Endometrium (tissue), 2 donors: ENCODE measurements around the gene PPP1R18.
"Not testable (repeated sequence)": the region's sequence is repeated elsewhere in the genome, so short reads cannot be mapped to it uniquely, and the experiment has no call there.

Source experiments
- FAIRE-seq: peaks from 2 replicates; lab custom pipeline; 2012; peaks lifted over from hg19 to GRCh38; lab: Jason Lieb, UNC
- donor health status: control.
- donor health status: control.

The PPP1R18 gene

GRCh38 chr6:30719791-30720737 is 33.6 kb upstream of the PPP1R18 start, which contains the start of gene TUBB:
TSS of gene TUBB (plus strand) at chr6:30720352. CDS start at chr6:30720507, 155 bp downstream.
- FAIRE-seq: peak; percentile 72

- no peak for FAIRE-seq
Observed at GRCh38 chr6:30719356-30719755, 32.9 kb upstream of the PPP1R18 start.

DNA sequence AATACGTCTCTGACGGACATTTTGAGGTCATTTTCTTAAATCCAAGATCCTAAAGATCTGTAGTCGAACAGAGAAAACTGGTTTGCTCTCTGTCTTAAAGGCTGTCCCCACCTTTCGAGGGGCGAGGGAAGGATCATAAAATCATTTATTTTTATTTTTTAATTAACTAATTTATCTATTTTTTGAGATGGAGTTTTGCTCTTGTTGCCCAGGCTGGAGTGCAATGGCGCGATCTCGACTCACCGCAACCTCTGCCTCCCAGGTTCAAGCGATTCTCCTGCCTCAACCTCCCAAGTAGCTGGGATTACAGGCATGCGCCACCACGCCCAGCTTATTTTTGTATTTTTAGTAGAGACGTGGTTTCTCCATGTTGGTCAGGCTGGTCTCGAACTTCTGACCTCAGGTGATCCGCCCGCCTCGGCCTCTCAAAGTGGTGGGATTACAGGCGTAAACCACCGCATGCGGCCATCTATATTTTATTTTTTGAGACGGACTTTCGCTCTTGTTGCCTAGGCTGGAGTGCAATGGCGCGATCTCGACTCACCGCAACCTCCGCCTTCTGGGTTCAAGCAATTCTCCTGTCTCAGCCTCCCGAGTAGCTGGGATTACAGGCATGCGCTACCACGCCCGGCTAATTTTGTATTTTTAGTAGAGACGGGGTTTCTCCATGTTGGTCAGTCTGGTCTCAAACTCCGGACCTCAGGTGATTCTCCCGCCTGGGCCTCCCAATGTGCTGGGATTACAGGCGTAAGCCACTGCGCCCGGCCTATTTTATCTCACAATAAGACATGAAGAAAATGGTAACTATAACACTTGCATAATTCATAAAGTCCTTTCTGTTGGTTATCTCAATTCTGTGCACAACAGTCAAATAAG is 31.6 kb upstream of the PPP1R18 start:
- FAIRE-seq: not testable (repeated sequence)

GRCh38 chr6:30717129-30717844 is 30.8 kb upstream of the PPP1R18 start, which contains the start of gene MDC1:
TSS of gene MDC1 (minus strand) at chr6:30717281. CDS start at chr6:30715175, 2,106 bp downstream.
- peak; percentile 99 for FAIRE-seq

GRCh38 chr6:30716879-30717128 is 30.4 kb upstream of the PPP1R18 start:
- no peak for FAIRE-seq

DNA sequence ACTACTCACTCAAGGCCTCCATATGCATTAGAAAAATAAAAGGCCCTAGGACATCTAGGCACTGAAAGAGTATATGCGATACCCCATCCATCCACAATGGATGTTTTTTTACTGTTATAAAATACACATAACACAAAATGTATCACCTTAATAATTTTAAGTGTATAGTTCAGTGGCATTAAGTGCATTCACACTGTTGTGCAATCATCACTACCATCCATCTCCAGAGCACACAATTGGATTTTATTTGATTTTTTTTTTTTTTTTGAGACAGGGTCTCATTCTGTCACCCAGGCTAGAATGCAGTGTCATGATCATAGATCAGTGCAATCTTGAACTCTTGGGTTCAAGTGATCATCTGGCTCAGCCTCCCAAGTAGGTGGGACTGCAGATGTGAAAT is 27.8 kb upstream of the PPP1R18 start:
- FAIRE-seq: no peak

- FAIRE-seq: no peak
Observed at GRCh38 chr6:30712441-30712945, 26.0 kb upstream of the PPP1R18 start.

- FAIRE-seq: no peak
Observed at GRCh38 chr6:30711758-30712380, 25.4 kb upstream of the PPP1R18 start.

DNA sequence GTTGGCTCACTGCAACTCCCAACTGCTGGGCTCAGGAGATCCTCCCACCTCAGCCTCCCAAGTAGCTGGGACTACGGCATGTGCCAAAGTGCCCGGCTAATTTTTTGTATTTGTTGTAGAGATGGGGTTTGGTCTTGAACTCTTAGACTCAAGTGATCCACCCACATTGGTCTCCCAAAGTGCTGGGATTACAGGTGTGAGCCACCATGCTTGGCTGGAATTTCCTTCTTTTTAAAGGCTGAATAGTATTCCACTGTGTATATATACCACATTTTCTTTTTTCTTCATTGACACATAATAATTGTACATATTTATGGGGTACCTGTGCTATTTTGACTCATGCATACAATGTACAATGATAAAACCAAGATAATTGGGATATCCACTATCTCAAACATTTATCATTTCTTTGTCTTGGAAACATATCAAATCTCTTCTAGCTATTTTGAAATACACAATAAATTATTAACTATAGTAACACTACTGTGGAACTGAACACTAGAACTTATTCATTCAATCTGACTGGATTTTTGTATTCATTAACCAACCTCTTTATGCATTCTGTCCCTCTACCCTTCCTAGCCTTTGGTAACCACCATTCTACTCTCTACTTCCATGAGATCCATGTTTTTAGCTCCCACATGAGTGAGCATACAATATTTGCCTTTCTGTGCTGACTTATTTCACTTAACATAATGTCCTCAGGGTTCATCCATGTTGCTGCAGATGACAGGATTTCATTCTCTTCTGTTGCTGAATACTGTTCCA is 22.8 kb upstream of the PPP1R18 start:
- FAIRE-seq: no peak

- no peak for FAIRE-seq
Observed at GRCh38 chr6:30707281-30707850, 20.9 kb upstream of the PPP1R18 start.

DNA sequence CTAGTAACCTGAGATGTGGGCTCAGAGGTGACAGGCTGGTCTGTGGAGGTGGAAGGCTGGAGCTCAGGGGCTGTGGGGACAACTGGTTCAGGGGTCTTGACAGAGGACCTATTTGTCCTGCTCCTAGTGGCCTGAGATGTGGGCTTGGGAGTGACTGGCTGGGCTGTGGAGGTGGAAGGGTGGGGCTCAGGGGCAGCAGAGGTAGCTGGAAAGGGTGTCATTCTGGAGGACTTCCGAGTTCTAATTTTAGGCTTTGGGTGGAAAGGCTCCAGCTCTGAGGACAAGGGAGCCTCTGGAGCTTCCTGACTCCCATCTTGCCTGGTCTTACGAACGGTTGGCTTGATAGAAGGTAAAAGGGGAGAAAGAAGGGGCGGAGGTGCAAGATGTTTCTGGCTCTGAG is 19.2 kb upstream of the PPP1R18 start:
- FAIRE-seq: no peak

DNA sequence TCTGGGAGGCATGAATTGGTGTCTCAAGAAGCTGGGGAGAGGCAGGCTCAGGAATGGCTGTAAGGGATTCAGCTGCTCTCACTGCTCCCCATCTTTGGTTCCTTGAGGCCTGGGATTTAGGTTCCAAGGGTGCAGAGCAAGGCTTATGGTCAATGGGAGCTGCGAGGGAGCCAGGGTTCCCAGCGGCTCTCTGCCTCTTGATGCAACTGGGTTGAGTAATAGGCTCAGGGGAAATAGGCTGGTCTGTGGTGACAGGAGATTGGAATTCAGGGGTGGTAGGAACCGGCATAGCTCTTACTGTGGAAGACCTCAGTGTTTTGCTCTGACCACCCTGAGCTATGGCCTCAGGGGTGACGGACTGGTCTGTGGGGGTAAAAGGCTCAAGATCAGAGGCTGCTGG is 17.4 kb upstream of the PPP1R18 start:
- no peak for FAIRE-seq

- no peak for FAIRE-seq
Observed at GRCh38 chr6:30703011-30703410, 16.6 kb upstream of the PPP1R18 start.

GRCh38 chr6:30700340-30700739 is 13.9 kb upstream of the PPP1R18 start:
- FAIRE-seq: no peak

- no peak for FAIRE-seq
Observed at GRCh38 chr6:30696432-30696831, 10.0 kb upstream of the PPP1R18 start.

DNA sequence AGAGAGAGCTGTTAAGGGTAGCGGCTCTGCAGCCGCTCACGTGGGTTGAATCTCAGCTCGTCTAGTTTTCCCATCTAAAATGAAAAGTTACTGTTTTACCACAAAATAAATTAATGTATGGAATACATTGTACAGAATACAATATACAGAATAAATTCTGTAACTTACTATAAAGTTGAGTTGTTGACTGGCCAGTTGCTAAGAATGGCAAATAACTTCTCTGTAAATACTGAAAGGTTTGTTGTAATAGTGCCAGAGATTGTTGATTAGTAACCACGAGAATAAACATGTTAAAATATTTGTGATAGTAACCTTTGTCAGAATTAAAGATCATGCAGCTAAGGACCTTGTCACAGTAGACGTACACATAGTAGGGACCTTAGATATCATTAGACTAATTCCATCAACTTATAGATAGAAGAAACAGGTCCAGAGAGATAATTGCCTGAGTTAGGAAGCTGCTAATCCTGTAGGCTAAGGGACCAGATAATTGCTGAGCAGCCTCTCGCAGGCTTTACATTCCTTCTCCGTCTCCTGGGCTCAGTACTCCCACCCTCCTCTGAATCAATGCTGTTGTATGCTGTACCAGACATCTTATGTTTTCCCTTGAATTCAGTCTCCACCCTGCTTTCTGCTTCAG is 4.9 kb upstream of the PPP1R18 start:
- FAIRE-seq: no peak

- FAIRE-seq: no peak
Observed at GRCh38 chr6:30690403-30691207, 4.2 kb upstream of the PPP1R18 start, which contains the start of gene NRM. TSS of gene NRM (minus strand) at chr6:30690984. CDS start at chr6:30690974, 10 bp downstream.

DNA sequence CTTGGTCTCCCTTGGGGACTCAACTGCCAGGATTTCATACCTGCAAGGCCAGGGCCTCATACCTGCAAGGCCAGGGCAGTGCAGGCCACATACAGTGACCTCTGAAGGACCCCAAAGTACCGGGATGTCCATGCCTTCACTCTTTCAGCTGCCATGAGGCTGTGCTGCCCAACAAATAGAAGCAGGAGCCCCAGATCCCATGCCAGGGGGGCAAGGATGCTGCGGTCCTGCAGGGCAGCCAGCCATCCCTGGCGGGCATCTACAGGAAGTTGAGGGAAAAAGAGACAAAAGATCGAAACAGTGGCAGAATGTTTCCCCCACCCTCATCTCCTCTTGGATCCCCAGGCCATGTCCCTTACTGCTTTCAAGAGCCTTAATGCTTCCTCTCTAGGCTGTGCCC is 3.5 kb upstream of the PPP1R18 start:
- FAIRE-seq: no peak
